Measurements from ENCODE around the gene PPP1R36. TPM values are rescaled to one million over a fixed set of nuclear protein-coding genes. Genes with fewer than 3 reads are reported as not detected.

The PPP1R36 gene
- total and polyA plus RNA-seq, 4 experiments from 2014 or later = 0.49 TPM; not detected in 3

GRCh38 chr14:64594438-64594837 lies 44.7 kb downstream of the PPP1R36 start:
- intact Hi-C loops (cut with micrococcal nuclease) = no loop called here

GRCh38 chr14:64598404-64598803 lies 48.6 kb downstream of the PPP1R36 start:
- peaks cover 6 to 7% of the 10 kb centered on the region in 2 donors for H3K27me3 Mint-ChIP-seq
- CTCF ChIA-PET (ENCODE audit: partially characterized antibody) = no interaction called here
- Histone ChIP-seq H3K27me3 (ENCODE audit: insufficient read depth, low read length) (no peaks in the 10 kb centered on the region), H3K4me3 (ENCODE audit: low read length in 2 of 2) (no peak overlapping the region), H3K36me3 (ENCODE audit: insufficient read depth, low read length) (no peaks in the 10 kb centered on the region), H3K4me1 (ENCODE audit: insufficient read depth, low read length) (no peaks in the 10 kb centered on the region), H3K9me3 (ENCODE audit: control insufficient read depth in 1 of 2, low read length in 2 of 2) (no peaks in the 10 kb centered on the region), H3K27ac (ENCODE audit: low read depth, low read length) (no peak overlapping the region)
- POLR2A ChIA-PET (ENCODE audit: partially characterized antibody) = no interaction called here
- no peak overlapping the region for H3K27ac Mint-ChIP-seq
- no peaks in the 10 kb centered on the region for H3K4me1 Mint-ChIP-seq
- H3K36me3 Mint-ChIP-seq = no peaks in the 10 kb centered on the region
- intact Hi-C loops (cut with micrococcal nuclease) = no loop called here
- no peak overlapping the region for H3K4me3 Mint-ChIP-seq
- DNase-seq = no peak
- H3K9me3 Mint-ChIP-seq = no peaks in the 10 kb centered on the region

More at GRCh38 chr14:64594438-64594837, 44.7 kb downstream of the PPP1R36 start:
- H3K9me3 ChIP-seq (ENCODE audit: control insufficient read depth in 1 of 2, low read length in 2 of 2) = no peaks in the 10 kb centered on the region
- H3K4me3 ChIP-seq (ENCODE audit: low read length in 2 of 2) = no peak overlapping the region
- no peaks in the 10 kb centered on the region for H3K4me1 Mint-ChIP-seq
- ChIA-PET CTCF (ENCODE audit: partially characterized antibody) (no interaction called here), POLR2A (ENCODE audit: partially characterized antibody) (no interaction called here)
- no peak for DNase-seq
- H3K27ac ChIP-seq (ENCODE audit: low read depth, low read length) = no peak overlapping the region
- H3K36me3 Mint-ChIP-seq = no peaks in the 10 kb centered on the region
- H3K9me3 Mint-ChIP-seq = peaks cover 0 to 3% (median 0%) of the 10 kb centered on the region in 8 donors
- H3K4me1 ChIP-seq (ENCODE audit: insufficient read depth, low read length) = no peaks in the 10 kb centered on the region
- H3K36me3 ChIP-seq (ENCODE audit: insufficient read depth, low read length) = no peaks in the 10 kb centered on the region
- peaks cover 3 to 6% of the 10 kb centered on the region in 2 donors for H3K27me3 Mint-ChIP-seq
- no peaks in the 10 kb centered on the region for H3K27me3 ChIP-seq (ENCODE audit: insufficient read depth, low read length)
- H3K27ac Mint-ChIP-seq = no peak overlapping the region
- H3K4me3 Mint-ChIP-seq = no peak overlapping the region

- ChIA-PET CTCF (ENCODE audit: partially characterized antibody) (no interaction called here), POLR2A (ENCODE audit: partially characterized antibody) (no interaction called here)
- DNase-seq = no peak
- intact Hi-C loops (cut with micrococcal nuclease) = no loop called here
- H3K36me3 ChIP-seq (ENCODE audit: insufficient read depth, low read length) = no peaks in the 10 kb centered on the region
- no peak overlapping the region for H3K4me3 ChIP-seq (ENCODE audit: low read length in 2 of 2)
- Mint-ChIP-seq H3K27me3 (peaks cover 15 to 16% of the 10 kb centered on the region in 2 donors), H3K27ac (no peak overlapping the region), H3K4me3 (no peak overlapping the region), H3K4me1 (no peaks in the 10 kb centered on the region), H3K9me3 (no peaks in the 10 kb centered on the region), H3K36me3 (no peaks in the 10 kb centered on the region)
- no peak overlapping the region for H3K27ac ChIP-seq (ENCODE audit: low read depth, low read length)
- H3K27me3 ChIP-seq (ENCODE audit: insufficient read depth, low read length) = no peaks in the 10 kb centered on the region
- no peaks in the 10 kb centered on the region for H3K4me1 ChIP-seq (ENCODE audit: insufficient read depth, low read length)
- H3K9me3 ChIP-seq (ENCODE audit: control insufficient read depth in 1 of 2, low read length in 2 of 2) = no peaks in the 10 kb centered on the region
Measured at GRCh38 chr14:64601571-64601970, 51.8 kb downstream of the PPP1R36 start.

GRCh38 chr14:64602826-64603225 lies 53.1 kb downstream of the PPP1R36 start:
- H3K4me1 Mint-ChIP-seq = no peaks in the 10 kb centered on the region
- H3K4me3 Mint-ChIP-seq = no peak overlapping the region
- Histone ChIP-seq H3K4me1 (ENCODE audit: insufficient read depth, low read length) (no peaks in the 10 kb centered on the region), H3K36me3 (ENCODE audit: insufficient read depth, low read length) (no peaks in the 10 kb centered on the region), H3K9me3 (ENCODE audit: control insufficient read depth in 1 of 2, low read length in 2 of 2) (no peaks in the 10 kb centered on the region), H3K4me3 (ENCODE audit: low read length in 2 of 2) (no peak overlapping the region), H3K27me3 (ENCODE audit: insufficient read depth, low read length) (no peaks in the 10 kb centered on the region), H3K27ac (ENCODE audit: low read depth, low read length) (no peak overlapping the region)
- H3K9me3 Mint-ChIP-seq = no peaks in the 10 kb centered on the region
- no peak overlapping the region for H3K27ac Mint-ChIP-seq
- H3K36me3 Mint-ChIP-seq = no peaks in the 10 kb centered on the region
- intact Hi-C loops (cut with micrococcal nuclease) = no loop called here
- POLR2A ChIA-PET (ENCODE audit: partially characterized antibody) = no interaction called here
- peaks cover 15 to 17% of the 10 kb centered on the region in 2 donors for H3K27me3 Mint-ChIP-seq
- CTCF ChIA-PET (ENCODE audit: partially characterized antibody) = interaction anchor here (1.0 kb wide), 1 partner anchor 34 kb away, joined by 3 read pairs; no protein-coding TSS in a partner anchor
- no peak for DNase-seq

GRCh38 chr14:64604001-64604400 lies 54.2 kb downstream of the PPP1R36 start:
- H3K4me3 Mint-ChIP-seq = no peak overlapping the region
- H3K9me3 Mint-ChIP-seq = no peaks in the 10 kb centered on the region
- DNase-seq = no peak
- POLR2A ChIA-PET (ENCODE audit: partially characterized antibody) = interaction anchor here (0.6 to 0.7 kb wide), 2 partner anchors 111 to 255 kb away, joined by 3 read pairs; no protein-coding TSS in a partner anchor
- H3K4me1 Mint-ChIP-seq = no peaks in the 10 kb centered on the region
- peaks cover 15 to 17% of the 10 kb centered on the region in 2 donors for H3K27me3 Mint-ChIP-seq
- Histone ChIP-seq H3K36me3 (ENCODE audit: insufficient read depth, low read length) (no peaks in the 10 kb centered on the region), H3K9me3 (ENCODE audit: control insufficient read depth in 1 of 2, low read length in 2 of 2) (no peaks in the 10 kb centered on the region), H3K4me1 (ENCODE audit: insufficient read depth, low read length) (no peaks in the 10 kb centered on the region), H3K27me3 (ENCODE audit: insufficient read depth, low read length) (no peaks in the 10 kb centered on the region), H3K27ac (ENCODE audit: low read depth, low read length) (no peak overlapping the region), H3K4me3 (ENCODE audit: low read length in 2 of 2) (no peak overlapping the region)
- no peak overlapping the region for H3K27ac Mint-ChIP-seq
- no peaks in the 10 kb centered on the region for H3K36me3 Mint-ChIP-seq
- CTCF ChIA-PET (ENCODE audit: partially characterized antibody) = interaction anchor here (1.0 kb wide), 1 partner anchor 33 kb away, joined by 3 read pairs; no protein-coding TSS in a partner anchor
- intact Hi-C loops (cut with micrococcal nuclease) = no loop called here

- no peaks in the 10 kb centered on the region for H3K9me3 Mint-ChIP-seq
- CTCF ChIA-PET (ENCODE audit: partially characterized antibody) = no interaction called here
Measured at GRCh38 chr14:64604881-64605280, 55.1 kb downstream of the PPP1R36 start.

GRCh38 chr14:64605926-64606685 lies 56.3 kb downstream of the PPP1R36 start:
- no peaks in the 10 kb centered on the region for H3K36me3 Mint-ChIP-seq
- CTCF ChIA-PET (ENCODE audit: partially characterized antibody) = no interaction called here
- H3K27me3 Mint-ChIP-seq = peaks cover 13 to 15% of the 10 kb centered on the region in 2 donors
- no peak overlapping the region for H3K4me3 Mint-ChIP-seq
- Histone ChIP-seq H3K27me3 (ENCODE audit: insufficient read depth, low read length) (no peaks in the 10 kb centered on the region), H3K4me1 (ENCODE audit: insufficient read depth, low read length) (no peaks in the 10 kb centered on the region), H3K4me3 (ENCODE audit: low read length in 2 of 2) (no peak overlapping the region), H3K36me3 (ENCODE audit: insufficient read depth, low read length) (no peaks in the 10 kb centered on the region), H3K27ac (ENCODE audit: low read depth, low read length) (no peak overlapping the region), H3K9me3 (ENCODE audit: control insufficient read depth in 1 of 2, low read length in 2 of 2) (no peaks in the 10 kb centered on the region)
- POLR2A ChIA-PET (ENCODE audit: partially characterized antibody) = no interaction called here
- H3K27ac Mint-ChIP-seq = no peak overlapping the region
- no peak for DNase-seq
- intact Hi-C loops (cut with micrococcal nuclease) = no loop called here
- no peaks in the 10 kb centered on the region for H3K9me3 Mint-ChIP-seq
- no peaks in the 10 kb centered on the region for H3K4me1 Mint-ChIP-seq

More at GRCh38 chr14:64604881-64605280, 55.1 kb downstream of the PPP1R36 start:
- Histone ChIP-seq H3K4me1 (ENCODE audit: insufficient read depth, low read length) (no peaks in the 10 kb centered on the region), H3K27ac (ENCODE audit: low read depth, low read length) (no peak overlapping the region), H3K36me3 (ENCODE audit: insufficient read depth, low read length) (no peaks in the 10 kb centered on the region), H3K27me3 (ENCODE audit: insufficient read depth, low read length) (no peaks in the 10 kb centered on the region), H3K9me3 (ENCODE audit: control insufficient read depth in 1 of 2, low read length in 2 of 2) (no peaks in the 10 kb centered on the region), H3K4me3 (ENCODE audit: low read length in 2 of 2) (no peak overlapping the region)
- H3K4me3 Mint-ChIP-seq = no peak overlapping the region
- peak overlapping the region in 1 of 7 donors; percentile 46 for H3K27ac Mint-ChIP-seq
- intact Hi-C loops (cut with micrococcal nuclease) = no loop called here
- no peaks in the 10 kb centered on the region for H3K36me3 Mint-ChIP-seq
- POLR2A ChIA-PET (ENCODE audit: partially characterized antibody) = no interaction called here
- no peak for DNase-seq
- no peaks in the 10 kb centered on the region for H3K4me1 Mint-ChIP-seq
- peaks cover 16 to 19% of the 10 kb centered on the region in 2 donors for H3K27me3 Mint-ChIP-seq

Data from CD4-positive, alpha-beta memory T cell (primary cell).